HG03025 (cell line): ENCODE measurements around the gene PLRG1.
"Not testable (repeated sequence)": the region's sequence is repeated elsewhere in the genome, so short reads cannot be mapped to it uniquely, and the experiment has no call there.

Experiments used
- ATAC-seq: cut with Tn5 transposase; IDR thresholded peaks from one replicate; pipeline ENCODE4 v1.9.1; 2021; ENCODE audit warnings: mild to moderate bottlenecking, moderate library complexity; ENCODE audit not compliant: unreplicated experiment, low FRiP score

Gene PLRG1

DNA sequence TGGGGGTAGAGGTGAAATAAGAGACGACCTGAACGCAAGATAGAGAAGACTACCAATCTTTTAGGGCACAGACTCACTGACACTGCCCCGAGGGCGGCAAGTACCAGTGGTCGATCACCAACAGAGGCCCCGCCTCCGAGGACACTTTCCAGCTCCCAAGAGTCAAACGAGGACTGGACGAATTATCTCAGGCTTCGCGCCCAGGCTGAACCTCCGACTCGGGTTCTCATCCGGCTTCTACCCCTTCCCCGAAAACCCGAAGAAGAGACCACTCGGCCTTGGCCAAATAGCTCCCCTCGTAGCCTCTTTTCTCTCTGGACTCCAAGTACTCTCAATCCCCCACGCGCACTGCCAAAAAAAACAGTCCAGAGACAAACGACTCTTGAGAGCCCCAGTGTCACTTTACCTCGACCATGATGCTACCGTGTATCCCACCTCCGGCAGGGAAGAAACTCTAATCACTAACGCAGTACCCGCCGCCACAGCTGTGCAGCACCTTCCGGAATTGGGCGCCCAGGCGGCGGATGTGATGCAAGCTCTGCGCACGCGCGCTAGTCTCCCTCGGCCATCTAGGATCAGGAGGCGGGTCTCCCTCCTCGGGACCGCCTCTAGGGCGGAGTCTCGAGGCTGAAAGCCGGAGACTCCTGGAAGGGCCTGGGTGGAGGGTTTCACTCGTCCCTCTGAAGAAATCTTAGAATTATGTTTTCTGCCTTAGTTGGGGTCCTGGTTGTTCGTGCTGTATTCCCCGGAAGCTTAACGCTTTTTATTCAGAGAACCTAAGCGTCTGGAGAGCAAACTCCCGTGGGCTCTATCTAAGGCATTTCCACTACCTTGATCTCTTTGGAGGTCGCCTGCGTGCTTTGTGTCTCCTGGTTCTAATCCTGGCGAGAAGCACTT lies at the start of gene PLRG1:
PLRG1 (minus strand) TSS at position 507 of the 897 bp plus-strand sequence; CDS start at position 415, 92 bp downstream.
- peak; percentile 98 for ATAC-seq

GRCh38 chr4:154597798-154598774 lies 47.9 kb upstream of the PLRG1 start:
- ATAC-seq = no peak

DNA sequence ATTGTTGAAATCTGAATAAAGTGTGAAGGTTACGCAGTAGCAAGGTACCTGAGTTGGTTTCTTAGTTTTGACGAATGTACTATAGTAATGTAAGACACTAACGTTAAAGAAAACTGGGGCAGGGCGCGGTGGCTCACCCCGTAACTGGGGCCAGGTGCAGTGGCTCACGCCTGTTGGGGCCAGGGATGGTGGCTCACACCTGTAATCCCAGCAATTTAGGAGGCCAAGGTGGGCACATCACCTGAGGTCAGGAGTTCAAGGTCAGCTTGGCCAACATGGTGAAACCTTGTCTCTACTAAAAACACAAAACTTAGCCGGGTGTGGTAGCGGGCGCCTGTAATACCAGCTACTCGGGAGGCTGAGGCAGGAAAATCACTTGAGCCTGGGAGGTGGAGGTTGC lies 47.1 kb upstream of the PLRG1 start:
- ATAC-seq = not testable (repeated sequence)

DNA sequence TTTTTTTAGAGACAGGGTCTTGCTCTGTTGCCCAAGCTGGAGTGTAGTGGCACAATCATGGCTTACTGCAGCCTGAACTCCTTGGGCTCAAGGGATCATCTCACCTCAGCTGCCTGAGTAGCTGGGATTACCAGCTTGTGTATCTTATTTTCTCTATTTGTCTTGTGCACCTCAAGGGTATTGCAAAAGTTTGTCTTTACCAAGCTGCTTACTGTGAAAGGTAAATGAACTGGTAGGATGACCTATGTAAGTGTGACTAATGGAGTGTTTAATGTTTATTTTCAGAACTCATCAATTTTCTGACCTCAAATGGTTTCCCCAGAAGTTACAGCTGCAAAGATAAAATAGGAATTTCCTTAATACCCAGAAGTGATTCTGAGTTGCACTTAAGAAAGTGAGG lies 45.6 kb upstream of the PLRG1 start:
- ATAC-seq = no peak

DNA sequence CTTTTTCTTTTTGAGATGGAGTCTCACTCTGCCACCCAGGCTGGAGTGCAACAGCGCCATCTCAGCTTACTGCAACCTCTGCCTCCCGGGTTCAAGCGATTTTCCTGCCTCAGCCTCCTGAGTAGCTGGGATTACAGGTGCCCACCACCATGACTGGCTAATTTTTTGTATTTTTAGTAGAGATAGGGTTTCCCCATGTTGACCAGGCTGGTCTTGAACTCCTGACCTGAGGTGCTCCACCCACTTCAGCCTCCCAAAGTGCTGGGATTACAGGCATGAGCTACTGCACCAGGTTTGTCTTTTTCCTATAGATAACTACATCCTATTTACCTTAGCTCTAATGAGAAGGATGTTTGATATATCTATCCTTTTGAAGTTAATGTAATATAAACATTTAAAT lies 44.1 kb upstream of the PLRG1 start:
- ATAC-seq = not testable (repeated sequence)

DNA sequence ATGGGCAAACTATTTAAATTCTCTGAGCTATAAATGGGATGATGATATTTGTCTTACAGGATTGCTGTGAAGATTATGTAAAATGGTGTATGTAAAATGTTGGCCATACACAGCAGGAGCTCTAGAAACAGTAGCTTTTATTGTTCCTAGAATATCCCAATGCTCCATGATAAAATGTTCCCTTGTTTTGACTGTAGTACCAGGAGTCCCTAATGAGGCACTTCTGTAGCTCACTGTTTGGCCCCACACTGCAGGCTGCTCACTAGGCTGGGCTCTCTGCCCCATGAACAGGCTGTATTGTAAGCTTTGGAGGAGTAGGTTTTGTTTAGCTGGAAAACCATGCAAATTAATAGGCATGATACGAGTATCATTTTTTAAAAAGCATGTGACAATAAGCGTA lies 43.7 kb upstream of the PLRG1 start:
- ATAC-seq = no peak

- no peak for ATAC-seq
Measured at GRCh38 chr4:154591890-154592289, 41.7 kb upstream of the PLRG1 start.

DNA sequence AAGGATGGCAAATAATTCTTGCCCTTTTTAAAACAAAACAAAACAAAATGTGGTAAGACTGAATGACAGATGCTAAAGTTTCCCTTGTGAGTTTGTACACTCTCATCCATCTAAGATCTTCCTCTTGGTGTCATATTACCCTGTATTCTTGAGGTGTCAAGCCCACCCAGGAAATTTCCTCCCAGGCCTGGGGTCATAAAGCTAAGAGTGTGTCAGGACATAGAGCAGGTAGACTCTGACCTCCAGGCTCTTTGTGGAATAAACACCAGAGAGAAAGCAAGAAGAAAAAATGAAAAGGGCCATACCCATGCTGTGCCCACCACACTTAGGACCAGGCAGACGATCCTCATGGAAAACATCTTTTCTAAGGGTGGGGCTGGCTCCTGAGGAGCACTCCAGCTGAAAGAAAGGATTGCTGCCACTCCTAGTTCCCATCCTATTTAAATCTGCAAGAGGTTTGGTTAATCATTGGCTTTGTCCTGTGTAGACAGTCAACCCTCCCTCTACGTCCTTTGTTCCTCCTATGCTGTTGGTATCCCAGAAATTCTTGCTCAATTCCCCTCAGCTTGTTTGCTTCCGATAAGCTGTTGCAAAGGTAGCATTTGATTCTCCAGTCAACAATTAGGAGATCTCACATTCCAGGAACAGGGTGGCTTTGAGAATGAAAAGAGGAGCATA lies 40.3 kb upstream of the PLRG1 start, which contains the start of gene FGA:
FGA (minus strand) TSS at position 414 of the 678 bp plus-strand sequence; CDS start at position 359, 55 bp downstream.
- ATAC-seq = no peak

DNA sequence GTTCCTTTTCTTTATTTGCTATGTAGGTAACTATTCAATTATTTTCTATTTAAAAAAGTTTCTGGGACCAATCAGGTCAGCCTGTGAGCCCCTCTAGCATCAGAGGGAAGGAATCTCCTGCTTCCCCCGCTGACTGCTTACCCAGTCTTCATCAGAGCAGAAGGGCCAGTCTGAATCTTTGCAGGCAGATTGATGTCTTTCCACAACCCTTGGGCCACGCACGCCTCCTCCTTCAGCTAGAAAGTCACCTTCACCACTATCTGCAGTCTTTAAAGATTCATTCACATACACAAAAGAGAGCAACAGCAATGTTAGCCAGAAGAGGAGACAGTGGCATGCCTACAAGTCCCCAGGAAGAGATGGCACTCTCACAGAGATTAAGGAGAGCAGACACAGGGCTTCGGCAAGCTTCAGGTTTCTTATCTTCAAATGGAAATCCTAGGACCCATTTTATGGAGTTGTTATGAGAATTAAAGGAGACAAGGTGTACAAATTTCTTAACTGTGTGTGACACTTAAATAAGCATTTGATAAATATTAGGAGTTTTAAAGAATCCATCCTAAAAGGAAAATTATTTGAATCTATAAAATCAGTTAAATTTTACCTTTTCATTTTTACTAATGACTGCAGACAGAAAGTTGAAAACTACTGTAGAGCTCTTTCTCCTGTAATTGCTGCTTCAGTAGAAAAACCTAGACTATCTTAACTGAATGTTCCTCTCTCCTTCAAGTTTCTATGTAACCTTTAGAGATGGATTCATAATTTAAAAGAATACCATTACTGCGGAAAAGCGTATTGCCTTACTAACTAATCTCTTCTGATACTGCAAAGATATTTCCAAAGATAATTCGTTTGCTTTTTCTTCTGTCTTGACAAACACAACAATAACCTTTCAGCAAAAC lies 39.3 kb upstream of the PLRG1 start:
- no peak for ATAC-seq

DNA sequence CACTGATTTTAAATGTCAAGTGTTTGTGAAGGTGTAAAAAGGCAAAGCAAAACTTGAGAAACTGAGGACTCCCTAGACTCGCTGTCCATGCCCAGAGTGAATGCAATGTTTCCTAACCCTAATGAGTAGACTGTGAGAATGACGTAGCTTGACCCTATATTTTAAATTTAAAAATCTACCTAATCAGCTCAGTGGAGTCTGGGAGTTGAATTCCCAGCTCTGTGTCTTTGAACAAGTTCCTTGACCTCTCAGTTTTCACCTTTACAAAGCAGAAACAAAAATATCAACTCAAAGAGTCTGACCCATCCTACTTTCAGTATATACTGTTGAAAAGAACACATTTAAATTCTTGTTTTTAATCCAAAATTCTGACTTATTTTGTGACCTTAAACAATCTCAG lies 38.0 kb upstream of the PLRG1 start:
- ATAC-seq = no peak

DNA sequence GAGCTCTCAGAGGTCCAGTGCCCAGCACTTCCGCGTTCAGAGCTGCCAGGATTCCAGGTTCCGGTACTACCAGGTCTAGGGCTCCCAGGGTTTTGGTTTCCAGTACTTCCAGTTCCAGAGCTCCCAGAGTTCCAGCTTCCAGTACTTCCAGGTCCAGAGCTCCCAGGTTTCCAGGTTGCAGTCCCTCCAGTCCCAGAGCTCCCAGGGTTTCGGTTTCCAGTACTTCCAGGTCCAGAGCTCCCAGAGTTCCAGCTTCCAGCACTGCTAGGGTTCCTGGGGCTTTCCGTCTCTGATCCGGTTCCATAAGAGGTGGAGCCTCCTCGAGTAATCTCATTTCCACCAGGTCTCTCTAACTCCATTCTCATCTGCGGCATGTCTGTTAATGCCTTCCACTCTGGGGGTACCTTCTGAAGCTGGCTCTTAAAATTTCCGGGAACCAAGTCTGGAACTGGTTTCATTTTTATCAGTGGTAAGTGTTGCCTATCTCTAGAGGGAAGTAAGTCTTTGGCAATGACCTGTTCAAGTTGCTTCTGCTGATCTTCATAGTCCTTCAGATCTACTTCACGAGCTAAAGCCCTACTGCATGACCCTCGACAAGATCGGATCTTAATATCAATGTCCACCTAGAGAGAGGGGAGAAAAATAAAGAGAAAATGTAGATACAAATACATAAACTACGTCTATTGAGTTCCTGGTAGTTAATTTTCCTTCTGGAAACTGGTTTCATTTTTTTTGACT lies 36.3 kb upstream of the PLRG1 start:
- no peak for ATAC-seq

DNA sequence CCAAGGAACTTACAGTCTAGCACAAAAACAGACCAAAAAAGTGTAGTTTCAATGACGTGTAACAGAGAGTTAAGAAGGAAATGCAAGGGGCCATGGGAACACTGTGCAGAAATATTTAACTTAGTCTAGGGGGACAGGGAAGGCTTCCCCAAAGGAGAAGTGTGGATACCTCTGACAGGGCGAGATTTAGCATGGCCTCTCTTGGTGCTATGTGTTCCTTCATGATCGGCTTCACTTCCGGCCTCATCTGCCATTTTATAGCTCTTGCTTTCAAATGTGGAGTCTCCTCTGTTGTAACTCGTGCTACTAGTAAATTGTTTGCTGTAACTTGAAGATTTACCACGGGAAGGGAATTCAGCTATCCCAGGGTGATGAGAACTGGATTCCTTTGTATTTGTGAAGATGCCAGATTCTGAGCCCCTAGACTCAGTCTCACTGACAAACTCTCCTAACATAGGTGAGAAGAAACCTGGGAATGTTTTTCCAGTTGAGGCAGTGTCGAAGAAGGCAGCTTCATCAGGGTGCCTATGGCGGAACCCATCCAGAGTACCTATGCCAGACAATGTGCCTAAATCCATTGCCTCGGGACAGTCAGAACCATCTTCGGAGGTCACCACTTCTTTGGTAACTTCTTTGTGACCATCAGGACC lies 35.3 kb upstream of the PLRG1 start:
- no peak for ATAC-seq

DNA sequence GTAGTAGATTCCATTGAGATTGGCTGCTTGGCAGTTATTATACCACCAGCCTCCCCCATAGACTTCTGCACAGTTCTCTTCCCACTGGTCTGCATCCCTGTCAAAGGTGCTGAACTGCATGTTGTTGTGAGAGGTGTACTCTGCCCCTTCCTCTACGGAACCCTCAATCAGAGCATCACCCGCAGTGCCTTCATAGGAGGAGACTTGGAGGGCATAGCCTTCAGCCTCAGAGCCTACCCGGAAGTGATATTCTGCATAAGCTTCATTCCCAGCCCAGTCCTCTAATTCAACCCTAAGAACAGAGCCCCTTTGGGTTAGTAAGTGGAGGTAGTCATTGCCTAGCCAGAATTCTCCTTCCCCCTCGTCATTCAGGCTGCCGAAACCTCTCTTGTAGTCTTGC lies 34.1 kb upstream of the PLRG1 start:
- ATAC-seq = no peak

DNA sequence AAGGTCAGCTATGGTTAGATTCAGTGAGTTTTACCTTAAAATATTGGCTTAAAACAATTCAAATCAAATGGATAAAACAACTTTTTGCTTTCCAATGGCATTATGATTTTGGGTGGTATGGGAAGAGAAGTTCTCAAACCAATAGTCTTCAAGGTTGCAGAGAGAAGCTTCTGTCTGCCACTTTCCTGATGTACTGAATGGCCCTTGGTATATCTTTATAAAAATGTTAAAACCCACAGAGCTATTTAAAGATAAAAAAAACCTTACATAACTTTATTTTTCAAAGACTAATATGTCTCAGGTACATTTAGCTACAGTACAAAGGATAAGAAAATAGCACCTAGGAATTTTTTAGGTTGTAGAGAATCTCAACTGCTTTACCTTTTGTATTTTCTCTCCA lies 33.5 kb upstream of the PLRG1 start:
- no peak for ATAC-seq

GRCh38 chr4:154583230-154583629 lies 33.0 kb upstream of the PLRG1 start:
- no peak for ATAC-seq

DNA sequence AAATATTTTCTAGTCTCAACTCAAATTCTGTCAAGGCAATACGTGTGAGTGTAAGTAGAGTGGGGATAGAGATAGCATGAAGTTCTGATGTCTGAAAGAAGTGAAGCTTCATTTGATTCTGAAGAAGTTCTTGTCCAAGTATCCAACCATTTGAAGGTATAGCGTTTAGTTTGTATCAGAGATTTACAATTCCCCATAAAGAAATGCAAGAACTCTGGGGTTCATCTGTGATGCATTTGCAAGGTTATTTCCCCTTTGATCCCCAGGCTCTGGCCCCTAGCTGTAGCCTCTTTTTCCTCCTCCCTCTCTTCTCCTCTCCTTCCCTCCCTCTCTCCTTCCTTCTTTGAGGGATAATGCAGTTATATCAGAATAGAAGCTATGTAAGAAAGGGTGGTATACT lies 32.5 kb upstream of the PLRG1 start:
- ATAC-seq = no peak

GRCh38 chr4:154579927-154580326 lies 29.7 kb upstream of the PLRG1 start:
- ATAC-seq = no peak

GRCh38 chr4:154578919-154579318 lies 28.7 kb upstream of the PLRG1 start:
- no peak for ATAC-seq
